ENCODE data around the gene WWOX.

GRCh38 chr16:79050063-79050462, 950.6 kb downstream of the WWOX start:
- no peak for TF ChIP-seq CTCF (IDR thresholded peaks at IDR 0.05; ENCODE audit: insufficient read depth, low read depth, low read length)
- no peak for TF ChIP-seq EZH2 (IDR thresholded peaks at IDR 0.05; ENCODE audit: insufficient read depth, low read length)
